B cell (primary cell): ENCODE data around the gene PFKFB3.

Source experiments
- EZH2 ChIP-seq: IDR thresholded peaks from 2 replicates; pipeline ENCODE4 v1.6.1; 2012; ENCODE audit warnings: borderline replicate concordance, low read depth, mild to moderate bottlenecking, moderate library complexity, low read length; ENCODE audit not compliant: insufficient read depth, poor library complexity, severe bottlenecking
- TF ChIP-seq, protein P1 (sequence below): fragments of 200-600 bp; IDR thresholded peaks from one replicate; pipeline ENCODE4 v1.8.0; 2022; ENCODE audit warnings: antibody characterized with exemption, mild to moderate bottlenecking

DNA sequence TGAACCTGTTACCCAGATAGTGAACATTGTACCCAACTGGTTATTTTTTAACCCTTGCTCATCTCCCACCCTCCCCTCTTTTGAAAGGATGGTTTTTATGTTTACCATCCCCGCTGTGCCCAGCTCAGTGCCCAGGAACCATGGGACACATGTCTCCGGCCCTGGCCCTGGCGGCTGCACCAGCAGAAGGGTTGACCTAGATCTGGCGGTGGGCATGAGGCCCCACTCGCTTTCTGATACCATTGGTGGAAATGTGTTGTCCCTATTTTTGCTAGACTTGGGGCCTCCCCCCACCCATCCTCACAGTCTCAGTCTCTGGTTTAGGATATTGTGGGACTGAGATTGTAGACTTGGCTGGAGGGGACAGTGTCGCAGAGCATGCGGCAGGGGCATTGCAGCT, 11.9 kb downstream of the PFKFB3 start:
- TF ChIP-seq EZH2, result no peak
- TF ChIP-seq, protein P1, sequence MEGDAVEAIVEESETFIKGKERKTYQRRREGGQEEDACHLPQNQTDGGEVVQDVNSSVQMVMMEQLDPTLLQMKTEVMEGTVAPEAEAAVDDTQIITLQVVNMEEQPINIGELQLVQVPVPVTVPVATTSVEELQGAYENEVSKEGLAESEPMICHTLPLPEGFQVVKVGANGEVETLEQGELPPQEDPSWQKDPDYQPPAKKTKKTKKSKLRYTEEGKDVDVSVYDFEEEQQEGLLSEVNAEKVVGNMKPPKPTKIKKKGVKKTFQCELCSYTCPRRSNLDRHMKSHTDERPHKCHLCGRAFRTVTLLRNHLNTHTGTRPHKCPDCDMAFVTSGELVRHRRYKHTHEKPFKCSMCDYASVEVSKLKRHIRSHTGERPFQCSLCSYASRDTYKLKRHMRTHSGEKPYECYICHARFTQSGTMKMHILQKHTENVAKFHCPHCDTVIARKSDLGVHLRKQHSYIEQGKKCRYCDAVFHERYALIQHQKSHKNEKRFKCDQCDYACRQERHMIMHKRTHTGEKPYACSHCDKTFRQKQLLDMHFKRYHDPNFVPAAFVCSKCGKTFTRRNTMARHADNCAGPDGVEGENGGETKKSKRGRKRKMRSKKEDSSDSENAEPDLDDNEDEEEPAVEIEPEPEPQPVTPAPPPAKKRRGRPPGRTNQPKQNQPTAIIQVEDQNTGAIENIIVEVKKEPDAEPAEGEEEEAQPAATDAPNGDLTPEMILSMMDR, result no peak
